HG02798 (cell line): ENCODE results near the gene CTXN1.

Source experiments
- ATAC-seq: cut with Tn5 transposase; IDR thresholded peaks from one replicate; pipeline ENCODE4 v1.9.1; 2021; ENCODE audit warnings: mild to moderate bottlenecking; ENCODE audit not compliant: unreplicated experiment, poor library complexity

CTXN1 gene

DNA sequence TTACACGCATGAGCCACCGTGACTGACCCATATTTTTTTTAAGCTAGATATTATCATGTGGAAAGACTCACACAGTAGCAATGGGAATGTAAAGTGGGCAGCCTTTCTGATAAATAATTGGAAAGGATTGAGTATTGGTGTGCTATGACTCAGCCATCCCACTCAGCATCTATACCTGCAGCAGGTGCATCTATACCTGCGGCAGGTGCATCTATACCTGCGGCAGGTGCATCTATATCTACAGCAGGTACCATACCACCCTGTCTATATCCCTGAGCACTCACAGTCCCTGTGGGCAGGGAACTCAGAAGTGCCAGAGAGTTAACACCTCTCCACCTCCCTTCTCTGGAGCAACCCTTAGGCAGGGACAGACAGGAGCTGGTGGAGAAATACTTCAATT is 42.8 kb downstream of the CTXN1 start:
- no peak for ATAC-seq

- ATAC-seq, result no peak
Observed at GRCh38 chr19:7881910-7882309, 44.0 kb downstream of the CTXN1 start.

DNA sequence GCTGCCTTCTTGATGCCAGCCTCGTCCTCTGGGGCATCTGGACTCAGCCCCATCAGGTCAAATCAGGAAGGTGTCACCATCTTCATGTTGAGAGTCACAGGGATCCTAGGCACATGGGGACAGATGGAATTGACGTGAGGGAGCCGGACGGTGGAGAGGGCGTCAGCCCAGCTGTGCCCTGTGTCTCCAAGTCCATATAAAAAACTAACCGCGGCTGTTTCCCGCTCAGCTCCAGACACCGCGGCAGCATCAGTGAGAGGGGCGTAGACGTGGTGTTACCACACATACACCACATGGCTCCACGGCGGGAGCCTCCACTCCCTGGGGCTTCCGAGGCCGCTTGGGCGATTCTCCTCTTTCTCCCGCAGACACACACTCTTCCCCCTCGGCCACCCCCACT is 46.1 kb downstream of the CTXN1 start:
- no peak for ATAC-seq

DNA sequence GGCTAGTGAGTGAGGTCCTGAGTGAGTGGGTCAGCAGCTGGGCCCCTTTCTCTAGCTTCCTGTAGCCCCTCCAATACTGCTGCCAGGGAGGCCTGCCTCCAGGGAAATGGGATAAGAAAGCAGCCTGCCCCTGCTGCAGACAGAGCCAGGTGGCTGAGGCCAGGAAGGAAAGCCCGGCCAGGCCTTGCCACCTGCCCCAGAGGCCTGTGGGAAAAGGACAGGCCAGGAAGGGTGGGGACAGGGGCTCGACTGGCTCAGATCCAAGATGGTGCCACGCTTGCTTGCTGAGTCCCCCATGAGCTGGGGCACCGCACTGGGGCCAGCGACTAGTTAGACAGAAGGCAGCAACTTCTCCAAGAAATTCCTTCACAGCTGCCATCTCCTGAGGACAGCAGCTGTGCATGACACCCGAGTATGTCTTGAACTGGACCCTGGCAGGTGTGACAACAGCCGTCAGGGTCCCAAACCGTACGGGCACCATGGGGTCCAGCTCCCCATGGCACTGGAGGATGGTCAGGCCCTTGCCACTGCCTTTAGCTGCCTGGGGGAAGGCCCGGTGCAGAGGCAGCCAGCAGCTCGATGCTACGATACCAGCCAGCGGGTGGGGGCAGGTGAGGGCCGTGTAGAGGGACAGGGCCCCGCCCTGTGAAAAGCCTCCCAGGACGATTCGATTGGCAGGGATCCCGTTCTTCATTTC is 46.7 kb downstream of the CTXN1 start:
- ATAC-seq, result no peak

GRCh38 chr19:7877249-7877836 is 48.6 kb downstream of the CTXN1 start:
- ATAC-seq, result no peak

DNA sequence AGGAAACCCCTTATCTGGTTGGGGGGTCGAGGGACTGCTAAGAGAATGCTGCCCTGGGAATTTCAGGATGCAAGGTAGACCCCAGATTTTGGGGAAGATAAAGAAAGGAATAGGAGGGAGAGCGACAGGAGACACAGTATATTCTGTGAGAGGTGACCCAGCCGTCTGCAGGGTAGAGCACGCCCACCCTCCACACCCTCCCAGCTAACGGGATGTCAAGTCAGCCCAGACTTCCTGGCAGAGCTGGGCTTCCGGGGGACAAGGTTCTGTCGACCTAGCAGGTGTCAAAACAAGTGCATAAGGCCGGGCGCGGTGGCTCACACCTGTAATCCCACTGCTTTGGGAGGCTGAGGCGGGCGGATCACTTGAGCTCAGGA is 51.0 kb downstream of the CTXN1 start:
- ATAC-seq, result no peak
